ENCODE data around the gene TP73.

The TP73 gene

DNA sequence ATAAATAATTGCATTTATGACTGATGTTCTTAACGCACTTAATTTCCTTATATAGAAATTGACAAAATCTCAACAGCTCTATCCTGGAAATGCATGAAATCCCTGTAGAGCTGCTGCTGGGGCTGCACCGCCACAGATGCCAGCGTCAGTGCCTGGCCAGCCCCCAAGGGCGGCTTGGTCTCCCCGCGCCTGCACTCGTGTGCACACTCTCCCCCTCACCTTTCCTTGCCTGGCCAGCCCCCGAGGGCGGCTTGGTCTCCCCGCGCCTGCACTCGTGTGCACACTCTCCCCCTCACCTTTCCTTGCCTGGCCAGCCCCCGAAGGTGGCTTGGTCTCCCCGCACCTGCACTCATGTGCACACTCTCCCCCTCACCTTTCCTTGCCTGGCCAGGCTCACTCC, 16.2 kb upstream of the TP73 start:
- no peak for DNase-seq

GRCh38 chr1:3636531-3636930, 15.8 kb upstream of the TP73 start:
- DNase-seq = no peak

GRCh38 chr1:3638027-3638426, 14.3 kb upstream of the TP73 start:
- no peak for DNase-seq

GRCh38 chr1:3638676-3639075, 13.6 kb upstream of the TP73 start:
- DNase-seq = no peak

- no peak for DNase-seq
Measured at GRCh38 chr1:3639397-3639911, 12.9 kb upstream of the TP73 start.

DNA sequence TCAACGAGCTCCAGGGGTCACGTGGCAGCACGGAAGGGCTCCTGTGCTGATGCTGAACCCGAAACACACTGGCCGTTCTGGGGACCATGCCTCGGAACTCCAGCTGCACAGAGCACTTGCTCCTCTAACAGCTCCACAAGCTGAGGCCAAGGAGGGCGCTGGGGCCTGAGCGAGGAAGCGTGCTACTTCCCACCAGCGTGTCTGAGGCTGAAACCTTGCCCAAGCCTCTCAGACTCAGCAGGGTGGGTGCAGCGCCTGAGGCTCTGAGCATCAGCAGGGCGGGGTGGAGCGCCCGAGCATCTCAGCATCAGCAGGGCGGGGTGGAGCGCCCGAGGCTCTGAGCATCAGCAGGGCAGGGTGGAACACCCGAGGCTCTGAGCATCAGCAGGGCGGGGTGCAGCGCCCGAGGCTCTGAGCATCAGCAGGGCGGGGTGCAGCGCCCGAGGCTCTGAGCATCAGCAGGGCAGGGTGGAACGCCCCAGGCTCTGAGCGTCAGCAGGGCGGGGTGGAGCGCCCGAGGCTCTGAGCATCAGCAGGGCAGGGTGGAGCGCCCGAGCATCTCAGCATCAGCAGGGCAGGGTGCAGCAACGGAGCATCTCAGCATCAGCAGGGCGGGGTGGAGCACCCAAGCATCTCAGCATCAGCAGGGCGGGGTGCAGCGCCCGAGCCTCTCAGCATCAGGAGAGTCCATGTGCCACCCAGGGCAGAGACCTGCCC, 12.0 kb upstream of the TP73 start:
- no peak for DNase-seq

GRCh38 chr1:3641046-3641760, 11.1 kb upstream of the TP73 start:
- no peak for DNase-seq

GRCh38 chr1:3641816-3642215, 10.5 kb upstream of the TP73 start:
- DNase-seq = no peak

DNA sequence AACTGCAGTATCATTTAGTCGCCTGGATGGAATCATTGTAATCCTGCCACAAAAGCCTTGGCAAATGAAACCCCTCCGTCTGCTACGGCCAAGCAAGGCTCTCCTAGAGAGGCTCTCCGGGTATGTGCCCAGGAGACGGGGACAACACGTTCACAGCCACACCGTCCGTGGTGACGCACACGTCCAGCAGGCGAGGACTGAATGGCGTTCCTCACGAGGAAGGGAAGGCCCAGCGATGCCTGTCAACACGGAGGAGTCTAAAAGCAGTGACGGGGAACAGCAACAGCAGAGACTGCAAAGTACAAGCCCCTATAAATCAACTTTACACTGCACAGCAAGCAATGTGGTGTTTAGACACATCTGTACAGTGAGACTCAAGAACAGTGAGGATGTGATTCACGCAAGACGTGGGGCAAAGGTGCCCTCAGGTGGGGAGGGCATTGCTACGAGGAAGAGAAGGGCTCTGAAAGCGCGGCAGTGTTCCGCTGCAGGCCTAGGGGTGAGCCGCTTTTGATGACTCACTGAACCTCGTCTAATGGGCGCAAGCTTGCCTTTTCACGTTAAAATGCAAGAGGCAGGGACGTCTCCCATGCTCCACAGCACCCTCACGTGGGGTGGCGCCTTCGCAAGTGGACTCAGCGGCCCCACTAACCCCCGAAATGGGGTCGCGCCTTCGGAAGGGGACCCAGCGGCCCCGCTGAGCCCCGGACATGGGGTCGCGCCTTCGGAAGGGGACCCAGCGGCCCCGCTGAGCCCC, 9.2 kb upstream of the TP73 start:
- no peak for DNase-seq

- DNase-seq = no peak
Measured at GRCh38 chr1:3644273-3644672, 8.0 kb upstream of the TP73 start.

DNA sequence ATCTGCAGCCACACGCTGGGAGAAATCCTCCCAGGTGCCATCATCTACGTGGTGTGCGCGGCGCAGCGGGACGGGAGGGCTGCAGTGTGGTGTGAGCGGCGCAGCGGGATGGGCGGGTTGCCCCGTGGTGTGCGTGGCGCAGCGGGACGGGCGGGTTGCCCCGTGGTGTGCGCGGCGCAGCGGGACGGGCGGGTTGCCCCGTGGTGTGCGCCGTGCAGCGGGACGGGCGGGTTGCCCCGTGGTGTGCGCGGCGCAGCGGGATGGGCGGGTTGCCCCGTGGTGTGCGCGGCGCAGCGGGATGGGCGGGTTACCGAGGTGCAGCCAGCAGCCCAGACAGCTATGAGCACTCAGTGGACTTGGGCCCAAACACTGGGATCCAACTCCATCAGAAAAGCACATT, 7.1 kb upstream of the TP73 start:
- no peak for DNase-seq

- DNase-seq = no peak
Measured at GRCh38 chr1:3645666-3646355, 6.5 kb upstream of the TP73 start.

DNA sequence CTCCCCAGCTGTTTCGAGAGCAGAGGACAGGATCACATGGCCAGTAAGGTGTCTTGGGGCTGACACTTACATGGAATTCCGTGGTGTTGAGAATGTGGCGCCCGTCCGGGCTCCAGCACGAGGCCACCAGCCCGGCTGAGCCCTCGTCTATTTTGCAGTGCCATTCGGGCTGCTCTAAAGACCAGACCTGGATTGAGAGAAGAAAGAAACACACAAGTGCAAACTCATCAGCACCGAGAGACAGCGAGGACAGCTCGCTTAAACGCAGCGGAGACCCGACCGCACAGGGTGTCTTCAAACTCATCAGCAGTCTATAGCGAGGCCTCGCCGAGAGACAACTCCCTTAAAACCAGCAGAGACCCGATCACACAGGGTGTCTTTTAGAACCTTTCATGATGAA, 5.7 kb upstream of the TP73 start:
- DNase-seq = no peak

GRCh38 chr1:3649342-3650247, 2.7 kb upstream of the TP73 start, which contains the start of gene WRAP73:
Gene WRAP73 (minus strand): TSS chr1:3650103. CDS start chr1:3649999, 104 bp downstream.
- DNase-seq = peak; percentile 36

DNA sequence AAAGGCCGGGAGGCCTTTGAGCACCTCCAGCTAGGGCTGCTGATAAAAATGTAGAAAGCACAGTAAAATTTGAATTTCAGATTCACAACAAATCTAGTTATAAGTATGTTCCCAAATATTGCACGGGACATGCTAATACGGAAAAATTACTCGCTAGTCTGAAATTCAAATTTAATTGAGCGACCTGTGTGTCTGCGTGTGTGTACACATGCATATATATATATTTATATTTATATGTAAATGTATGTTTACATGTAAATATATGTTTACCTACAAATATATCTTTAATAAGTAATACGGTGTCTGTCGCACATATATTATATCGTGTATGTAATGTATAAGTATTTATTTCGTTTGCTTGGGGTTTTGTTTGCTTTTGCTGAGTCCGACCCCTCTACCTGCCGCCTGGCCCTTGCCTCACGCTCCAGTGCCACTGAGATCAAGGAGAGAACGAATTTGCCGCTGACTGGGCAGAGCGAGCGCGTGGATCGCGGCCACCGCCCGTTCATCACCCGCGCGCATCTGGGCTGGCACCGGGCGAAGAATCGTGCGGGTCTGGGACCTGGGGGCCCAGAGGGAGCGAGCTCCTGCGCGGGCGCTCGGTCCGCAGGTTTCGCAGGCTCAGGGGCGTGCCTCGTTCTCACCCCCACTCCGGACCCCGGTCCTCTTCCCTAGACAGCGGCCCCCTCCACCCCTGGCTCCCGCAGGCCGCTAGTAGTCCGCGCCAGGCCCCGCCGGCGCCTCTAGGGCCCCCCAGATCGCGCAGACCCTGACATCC, 1.9 kb upstream of the TP73 start:
- no peak for DNase-seq

DNA sequence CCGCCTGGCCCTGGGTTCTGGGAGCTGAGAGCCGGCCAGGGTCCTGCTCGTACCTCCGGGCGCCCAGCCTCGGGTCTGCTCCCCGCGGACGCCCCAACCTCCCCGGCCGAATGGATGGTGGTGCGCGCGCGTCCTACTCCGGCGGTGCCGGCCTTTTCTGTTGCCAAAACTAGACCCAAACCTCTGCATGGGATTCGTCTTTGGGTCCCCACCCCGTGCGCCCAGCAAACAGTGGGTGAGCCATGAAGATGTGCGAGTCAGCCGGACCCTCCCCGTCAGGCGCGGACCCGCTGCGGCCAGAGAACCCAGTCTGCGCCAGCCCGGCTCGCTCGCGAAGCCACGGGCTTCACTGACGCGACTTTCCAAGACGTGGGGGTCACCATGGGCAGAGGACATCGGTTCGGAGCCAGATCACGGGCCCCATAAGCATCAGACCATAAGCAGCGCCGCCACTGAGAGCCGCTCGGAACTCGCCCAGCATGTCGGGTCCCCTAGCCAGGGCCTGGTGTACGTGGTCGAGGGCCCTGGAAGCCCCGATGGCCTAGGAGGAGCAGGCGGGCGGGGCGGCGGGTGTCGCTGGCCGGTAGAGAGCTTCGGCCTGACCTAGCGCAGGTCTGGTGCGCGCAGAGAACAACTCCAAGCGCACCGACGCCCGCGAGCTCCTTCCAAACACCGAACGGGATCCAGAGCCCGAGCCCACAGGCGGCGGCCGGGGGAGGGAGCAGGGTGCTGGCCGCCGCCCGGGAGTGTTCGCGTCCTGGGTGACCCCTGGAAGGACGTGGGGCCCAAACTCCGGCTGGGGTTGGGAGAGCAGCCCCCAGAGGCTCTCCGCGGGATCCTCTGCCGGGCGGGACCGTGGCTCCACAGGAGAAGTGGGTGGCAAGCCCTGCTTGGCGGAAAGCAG, 1.0 kb upstream of the TP73 start:
- no peak for DNase-seq

DNA sequence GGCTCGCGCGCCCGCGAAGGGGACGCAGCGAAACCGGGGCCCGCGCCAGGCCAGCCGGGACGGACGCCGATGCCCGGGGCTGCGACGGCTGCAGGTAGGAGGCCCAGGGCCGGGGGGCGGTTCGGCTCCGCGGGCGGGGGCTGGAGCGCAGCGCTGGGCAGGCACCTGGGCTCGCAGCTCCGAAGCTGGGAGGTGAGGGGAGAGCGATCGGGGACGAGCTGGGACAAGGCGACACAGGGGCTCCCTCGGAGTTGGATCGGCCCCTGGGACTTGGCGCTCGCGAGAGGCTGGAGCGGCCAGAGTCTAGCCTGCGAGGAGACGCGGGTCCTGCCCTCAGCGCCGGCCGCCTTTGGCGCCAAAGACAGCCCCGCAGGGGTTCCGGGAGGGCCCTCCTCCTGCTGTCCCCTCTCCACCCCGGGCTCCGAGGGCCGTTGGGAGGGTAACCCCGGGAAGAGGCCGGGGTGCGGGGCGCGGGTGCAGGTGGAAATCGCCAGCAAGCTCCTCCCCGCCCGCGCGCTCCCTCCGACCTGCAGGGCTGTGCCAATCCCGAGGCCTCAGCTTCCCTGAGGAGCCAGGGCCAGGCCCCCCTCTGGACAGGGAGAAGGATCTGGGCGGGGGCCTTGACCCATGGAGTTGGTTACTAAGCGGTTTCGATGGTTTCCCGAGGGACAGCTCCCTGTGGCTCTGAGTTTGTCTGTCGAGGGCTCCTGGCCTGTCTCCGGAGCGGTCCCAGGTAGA, 401 bp downstream of the TP73 start:
- DNase-seq = no peak

- no peak for DNase-seq
Measured at GRCh38 chr1:3653286-3653618, 936 bp downstream of the TP73 start.

DNA sequence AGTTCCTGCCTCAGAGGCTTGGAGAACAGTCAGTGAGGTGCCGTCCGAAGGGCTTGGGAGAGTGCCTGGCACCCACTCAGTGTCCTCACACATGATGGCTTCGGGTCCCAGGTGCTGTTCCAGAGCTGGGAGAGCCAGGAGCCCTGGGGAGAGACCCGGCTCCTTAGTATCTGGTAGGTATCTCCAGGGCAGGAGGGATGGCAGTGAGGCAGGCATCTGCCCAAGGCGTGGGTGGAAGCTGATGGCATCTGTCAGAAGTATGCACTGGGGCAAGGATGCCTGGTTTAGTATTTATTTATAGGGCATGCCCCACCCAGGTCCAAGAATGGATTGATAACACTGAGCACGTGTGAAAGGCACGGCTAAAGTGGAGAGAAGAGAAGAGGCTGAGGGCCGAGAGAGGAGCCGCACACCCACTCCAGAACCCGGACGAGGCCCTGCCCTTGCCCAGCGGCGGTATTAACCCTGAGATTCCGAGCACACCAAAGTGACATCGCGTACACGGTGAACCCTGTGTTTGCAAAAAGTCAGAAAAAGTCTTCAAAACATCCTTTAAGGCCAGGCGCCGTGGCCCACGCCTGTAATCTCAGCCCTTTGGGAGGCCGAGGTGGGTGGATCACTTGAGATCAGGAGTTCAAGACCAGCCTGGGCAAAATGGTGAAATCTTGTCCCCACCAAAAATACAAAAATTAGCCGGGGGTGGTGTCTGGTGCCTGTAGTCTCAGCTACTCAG, 2.4 kb downstream of the TP73 start:
- no peak for DNase-seq

All from NCI-H524 treated with DMSO at 0.1 percent for 48 hours (cell line).